Ishikawa (cell line): ENCODE data around the gene AOC3.

Experiments used
- CEBPB ChIP-seq: IDR thresholded peaks from 2 replicates; pipeline ENCODE4 v1.6.1; 2012
- CREB1 ChIP-seq: IDR thresholded peaks from 2 replicates; pipeline ENCODE4 v1.6.1; 2012; ENCODE audit warnings: low read depth
- EGR1 ChIP-seq: IDR thresholded peaks from 2 replicates; pipeline ENCODE4 v1.6.1; 2012
- EP300 ChIP-seq: IDR thresholded peaks from 2 replicates; pipeline ENCODE4 v1.6.1; 2012; ENCODE audit warnings: borderline replicate concordance
- FOXM1 ChIP-seq: IDR thresholded peaks from 2 replicates; pipeline ENCODE4 v1.6.1; 2012; ENCODE audit warnings: low read depth, borderline replicate concordance
- NFIC ChIP-seq: IDR thresholded peaks from 2 replicates; pipeline ENCODE4 v1.6.1; 2012
- RAD21 ChIP-seq: IDR thresholded peaks from 2 replicates; pipeline ENCODE4 v1.6.1; 2012; ENCODE audit warnings: low read depth
- TAF1 ChIP-seq: IDR thresholded peaks from 2 replicates; pipeline ENCODE4 v1.6.1; 2012; ENCODE audit warnings: low read depth, mild to moderate bottlenecking
- TCF12 ChIP-seq: IDR thresholded peaks from 2 replicates; pipeline ENCODE4 v1.6.1; 2012; ENCODE audit warnings: low read depth
- TEAD4 ChIP-seq: IDR thresholded peaks from 2 replicates; pipeline ENCODE4 v1.6.1; 2012
- YY1 ChIP-seq: IDR thresholded peaks from 2 replicates; pipeline ENCODE4 v1.6.1; 2012; ENCODE audit warnings: low read depth
- ZBTB7A ChIP-seq: IDR thresholded peaks from 2 replicates; pipeline ENCODE4 v1.6.1; 2012; ENCODE audit warnings: low read depth
- TF ChIP-seq, protein P1 (sequence below): IDR thresholded peaks from 2 replicates; pipeline ENCODE4 v1.6.1; 2012
- TF ChIP-seq, protein P2 (sequence below): IDR thresholded peaks from 2 replicates; pipeline ENCODE4 v1.6.1; 2012
- TF ChIP-seq, protein P3 (sequence below): IDR thresholded peaks from 2 replicates; pipeline ENCODE4 v1.6.1; 2012; ENCODE audit warnings: low read depth, mild to moderate bottlenecking

The AOC3 gene

DNA sequence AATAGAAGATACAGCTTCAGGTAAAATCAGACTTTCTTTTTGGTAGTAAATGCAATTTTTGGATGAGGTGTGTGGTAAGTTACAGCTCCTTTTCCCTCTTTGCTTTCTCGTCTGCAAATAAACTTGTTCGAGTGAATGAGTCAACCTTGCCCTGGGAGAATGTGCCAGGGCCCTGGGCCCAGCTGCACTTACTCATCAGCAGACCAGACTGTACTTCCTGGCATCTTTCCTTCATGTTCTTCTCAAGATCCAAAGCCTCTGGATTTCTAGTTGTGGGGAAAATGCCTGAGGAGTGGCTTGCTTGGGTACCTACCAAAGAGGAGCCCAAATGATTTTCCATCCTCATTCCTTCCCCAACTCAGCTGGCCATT lies 44.2 kb downstream of the AOC3 start:
- TF ChIP-seq EP300 (no peak), TCF12 (no peak), RAD21 (no peak), YY1 (no peak), CEBPB (no peak), EGR1 (no peak), CREB1 (no peak), TAF1 (no peak), NFIC (no peak), FOXM1 (no peak), ZBTB7A (no peak), TEAD4 (no peak)
- TF ChIP-seq, protein P1, sequence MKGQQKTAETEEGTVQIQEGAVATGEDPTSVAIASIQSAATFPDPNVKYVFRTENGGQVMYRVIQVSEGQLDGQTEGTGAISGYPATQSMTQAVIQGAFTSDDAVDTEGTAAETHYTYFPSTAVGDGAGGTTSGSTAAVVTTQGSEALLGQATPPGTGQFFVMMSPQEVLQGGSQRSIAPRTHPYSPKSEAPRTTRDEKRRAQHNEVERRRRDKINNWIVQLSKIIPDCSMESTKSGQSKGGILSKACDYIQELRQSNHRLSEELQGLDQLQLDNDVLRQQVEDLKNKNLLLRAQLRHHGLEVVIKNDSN = no peak
- TF ChIP-seq, protein P2, sequence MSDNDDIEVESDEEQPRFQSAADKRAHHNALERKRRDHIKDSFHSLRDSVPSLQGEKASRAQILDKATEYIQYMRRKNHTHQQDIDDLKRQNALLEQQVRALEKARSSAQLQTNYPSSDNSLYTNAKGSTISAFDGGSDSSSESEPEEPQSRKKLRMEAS = no peak
- TF ChIP-seq, protein P3, sequence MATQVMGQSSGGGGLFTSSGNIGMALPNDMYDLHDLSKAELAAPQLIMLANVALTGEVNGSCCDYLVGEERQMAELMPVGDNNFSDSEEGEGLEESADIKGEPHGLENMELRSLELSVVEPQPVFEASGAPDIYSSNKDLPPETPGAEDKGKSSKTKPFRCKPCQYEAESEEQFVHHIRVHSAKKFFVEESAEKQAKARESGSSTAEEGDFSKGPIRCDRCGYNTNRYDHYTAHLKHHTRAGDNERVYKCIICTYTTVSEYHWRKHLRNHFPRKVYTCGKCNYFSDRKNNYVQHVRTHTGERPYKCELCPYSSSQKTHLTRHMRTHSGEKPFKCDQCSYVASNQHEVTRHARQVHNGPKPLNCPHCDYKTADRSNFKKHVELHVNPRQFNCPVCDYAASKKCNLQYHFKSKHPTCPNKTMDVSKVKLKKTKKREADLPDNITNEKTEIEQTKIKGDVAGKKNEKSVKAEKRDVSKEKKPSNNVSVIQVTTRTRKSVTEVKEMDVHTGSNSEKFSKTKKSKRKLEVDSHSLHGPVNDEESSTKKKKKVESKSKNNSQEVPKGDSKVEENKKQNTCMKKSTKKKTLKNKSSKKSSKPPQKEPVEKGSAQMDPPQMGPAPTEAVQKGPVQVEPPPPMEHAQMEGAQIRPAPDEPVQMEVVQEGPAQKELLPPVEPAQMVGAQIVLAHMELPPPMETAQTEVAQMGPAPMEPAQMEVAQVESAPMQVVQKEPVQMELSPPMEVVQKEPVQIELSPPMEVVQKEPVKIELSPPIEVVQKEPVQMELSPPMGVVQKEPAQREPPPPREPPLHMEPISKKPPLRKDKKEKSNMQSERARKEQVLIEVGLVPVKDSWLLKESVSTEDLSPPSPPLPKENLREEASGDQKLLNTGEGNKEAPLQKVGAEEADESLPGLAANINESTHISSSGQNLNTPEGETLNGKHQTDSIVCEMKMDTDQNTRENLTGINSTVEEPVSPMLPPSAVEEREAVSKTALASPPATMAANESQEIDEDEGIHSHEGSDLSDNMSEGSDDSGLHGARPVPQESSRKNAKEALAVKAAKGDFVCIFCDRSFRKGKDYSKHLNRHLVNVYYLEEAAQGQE = no peak

DNA sequence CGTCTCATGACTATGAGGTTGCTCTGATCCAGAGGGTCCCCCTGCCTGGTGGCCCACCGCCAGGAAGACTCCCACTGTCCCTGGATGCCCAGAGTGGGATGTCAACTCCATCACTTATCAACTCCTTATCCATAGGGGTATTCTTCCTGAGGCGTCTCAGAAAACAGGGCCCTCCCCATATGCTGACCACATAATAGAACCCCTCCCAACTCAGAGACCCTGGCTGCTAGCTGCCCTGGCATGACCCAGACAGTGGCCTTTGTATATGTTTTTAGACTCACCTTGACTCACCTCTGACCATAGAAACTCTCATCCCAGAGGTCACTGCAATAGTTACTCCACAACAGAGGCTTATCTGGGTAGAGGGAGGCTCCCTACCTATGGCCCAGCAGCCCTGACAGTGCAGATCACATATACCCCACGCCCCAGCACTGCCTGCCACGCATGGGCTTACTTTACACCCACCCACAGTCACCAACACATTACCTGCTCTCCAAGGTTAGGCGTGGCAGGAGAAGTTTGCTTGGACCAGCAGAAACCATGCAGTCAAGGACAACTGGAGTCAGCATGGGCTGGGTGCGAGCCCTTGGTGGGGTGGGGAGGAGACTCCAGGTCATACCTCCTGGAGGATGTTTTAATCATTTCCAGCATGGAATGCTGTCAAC lies 47.3 kb downstream of the AOC3 start:
- TF ChIP-seq CREB1 (no peak), TAF1 (no peak), FOXM1 (no peak), YY1 (no peak), CEBPB (no peak), TEAD4 (no peak)

DNA sequence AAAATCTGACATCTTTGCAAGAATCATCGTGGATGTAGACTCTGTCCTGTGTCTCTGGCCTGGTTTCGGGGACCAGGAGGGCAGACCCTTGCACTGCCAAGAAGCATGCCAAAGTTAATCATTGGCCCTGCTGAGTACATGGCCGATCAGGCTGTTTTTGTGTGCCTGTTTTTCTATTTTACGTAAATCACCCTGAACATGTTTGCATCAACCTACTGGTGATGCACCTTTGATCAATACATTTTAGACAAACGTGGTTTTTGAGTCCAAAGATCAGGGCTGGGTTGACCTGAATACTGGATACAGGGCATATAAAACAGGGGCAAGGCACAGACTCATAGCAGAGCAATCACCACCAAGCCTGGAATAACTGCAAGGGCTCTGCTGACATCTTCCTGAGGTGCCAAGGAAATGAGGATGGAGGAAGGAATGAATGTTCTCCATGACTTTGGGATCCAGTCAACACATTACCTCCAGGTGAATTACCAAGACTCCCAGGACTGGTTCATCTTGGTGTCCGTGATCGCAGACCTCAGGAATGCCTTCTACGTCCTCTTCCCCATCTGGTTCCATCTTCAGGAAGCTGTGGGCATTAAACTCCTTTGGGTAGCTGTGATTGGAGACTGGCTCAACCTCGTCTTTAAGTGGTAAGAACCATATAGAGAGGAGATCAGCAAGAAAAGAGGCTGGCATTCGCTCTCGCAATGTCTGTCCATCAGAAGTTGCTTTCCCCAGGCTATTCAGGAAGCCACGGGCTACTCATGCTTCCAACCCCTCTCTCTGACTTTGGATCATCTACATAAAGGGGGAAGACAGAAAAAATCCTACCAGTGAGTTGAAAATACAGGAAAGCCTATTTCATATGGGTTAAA lies 49.7 kb downstream of the AOC3 start, which contains the start of gene G6PC1:
G6PC1 (plus strand) TSS at position 340 of the 872 bp plus-strand sequence; CDS start at position 418, 78 bp downstream.
- no peak for TF ChIP-seq EP300
- TF ChIP-seq, protein P1 = no peak
- no peak for TF ChIP-seq CEBPB
- TF ChIP-seq FOXM1 = no peak
- TF ChIP-seq, protein P3 = no peak
- no peak for TF ChIP-seq ZBTB7A
- no peak for TF ChIP-seq TCF12
- TF ChIP-seq TAF1 = no peak
- TF ChIP-seq RAD21 = no peak
- no peak for TF ChIP-seq EGR1
- TF ChIP-seq YY1 = no peak
- no peak for TF ChIP-seq CREB1

DNA sequence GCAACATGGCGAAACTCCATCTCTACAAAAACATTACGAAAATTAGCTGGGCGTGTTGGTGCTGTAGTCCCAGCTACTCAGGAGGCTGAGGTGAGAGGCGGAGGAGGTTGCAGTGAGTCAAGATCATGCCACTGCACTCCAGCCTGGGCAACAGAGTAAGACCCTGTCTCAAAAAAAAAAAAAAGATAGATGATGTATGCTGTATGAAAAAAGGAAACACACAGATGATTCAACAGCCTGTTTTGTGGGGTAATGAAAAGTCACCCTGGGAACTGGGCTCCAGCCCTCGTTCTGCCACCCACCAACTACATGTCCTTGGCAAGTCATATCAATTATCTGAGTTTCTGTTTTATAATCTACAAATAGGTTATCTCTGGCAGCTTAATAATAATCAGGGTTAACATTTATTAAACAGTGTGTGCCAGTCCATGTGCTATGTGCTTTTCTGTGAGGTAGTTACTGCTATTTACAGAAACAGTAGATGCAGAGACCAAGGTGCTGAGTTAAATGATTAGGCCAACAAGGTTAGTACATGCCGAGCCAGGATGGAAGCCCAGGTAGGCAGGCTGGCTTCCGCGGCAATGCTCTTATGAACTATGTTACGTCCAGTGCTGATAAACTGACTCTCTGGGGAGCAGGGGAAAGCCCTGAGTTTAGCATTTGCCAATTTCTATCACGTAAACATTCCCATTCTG lies 50.7 kb downstream of the AOC3 start:
- no peak for TF ChIP-seq CEBPB
- no peak for TF ChIP-seq EGR1
- TF ChIP-seq, protein P1 = no peak
- no peak for TF ChIP-seq EP300
- TF ChIP-seq TCF12 = no peak
- no peak for TF ChIP-seq RAD21

DNA sequence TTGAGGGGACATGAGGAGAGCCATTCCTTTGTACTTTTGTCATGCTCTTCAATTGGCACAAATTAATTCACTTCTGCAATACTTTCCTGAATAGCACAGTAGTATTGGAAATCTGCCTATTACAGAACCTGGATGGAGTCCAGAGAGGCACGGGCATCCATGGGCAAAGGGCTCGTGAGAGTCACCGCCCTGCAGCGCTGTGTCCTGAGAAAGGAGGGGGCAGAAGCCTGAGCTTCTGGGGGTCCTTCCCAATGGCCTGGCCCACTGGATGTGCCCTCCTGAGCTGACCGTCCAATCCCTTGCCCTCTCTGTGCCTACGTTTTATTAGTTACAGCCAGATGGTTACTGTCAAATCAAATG lies 53.1 kb downstream of the AOC3 start:
- TF ChIP-seq TCF12 (no peak), TEAD4 (no peak), EGR1 (no peak), YY1 (no peak), FOXM1 (no peak), ZBTB7A (no peak), RAD21 (no peak), TAF1 (no peak), CREB1 (no peak), CEBPB (no peak), NFIC (no peak), EP300 (no peak)
- TF ChIP-seq, protein P2 = no peak
- TF ChIP-seq, protein P1 = no peak
- TF ChIP-seq, protein P3 = no peak
